Measurements from ENCODE around the gene PPP1R3F. TPM values are rescaled to one million over a fixed set of nuclear protein-coding genes. Genes with fewer than 3 reads are reported as not detected.

PPP1R3F gene
- total RNA-seq, 4 donors from 2014 or later: 4.8 to 13.3 (median 5.7) TPM

GRCh38 chrX:49258749-49259124 is 10.9 kb upstream of the PPP1R3F start:
- Histone ChIP-seq H3K4me1 (no peaks in the 10 kb centered on the region), H3K4me3 (no peak overlapping the region), H3K9me3 (no peaks in the 10 kb centered on the region), H3K36me3 (no peaks in the 10 kb centered on the region), H3K27ac (no peak overlapping the region), H3K27me3 (no peaks in the 10 kb centered on the region)
- DNase-seq (ENCODE audit: low spot score in 2 of 2): no peak
- WGBS: 89% methylated on average over 5 of the region's 5 CpGs
- TF ChIP-seq POLR2AphosphoS5 (IDR thresholded peaks at IDR 0.05): no peak
- TF ChIP-seq EP300 (IDR thresholded peaks at IDR 0.05): no peak
- TF ChIP-seq, protein P1, sequence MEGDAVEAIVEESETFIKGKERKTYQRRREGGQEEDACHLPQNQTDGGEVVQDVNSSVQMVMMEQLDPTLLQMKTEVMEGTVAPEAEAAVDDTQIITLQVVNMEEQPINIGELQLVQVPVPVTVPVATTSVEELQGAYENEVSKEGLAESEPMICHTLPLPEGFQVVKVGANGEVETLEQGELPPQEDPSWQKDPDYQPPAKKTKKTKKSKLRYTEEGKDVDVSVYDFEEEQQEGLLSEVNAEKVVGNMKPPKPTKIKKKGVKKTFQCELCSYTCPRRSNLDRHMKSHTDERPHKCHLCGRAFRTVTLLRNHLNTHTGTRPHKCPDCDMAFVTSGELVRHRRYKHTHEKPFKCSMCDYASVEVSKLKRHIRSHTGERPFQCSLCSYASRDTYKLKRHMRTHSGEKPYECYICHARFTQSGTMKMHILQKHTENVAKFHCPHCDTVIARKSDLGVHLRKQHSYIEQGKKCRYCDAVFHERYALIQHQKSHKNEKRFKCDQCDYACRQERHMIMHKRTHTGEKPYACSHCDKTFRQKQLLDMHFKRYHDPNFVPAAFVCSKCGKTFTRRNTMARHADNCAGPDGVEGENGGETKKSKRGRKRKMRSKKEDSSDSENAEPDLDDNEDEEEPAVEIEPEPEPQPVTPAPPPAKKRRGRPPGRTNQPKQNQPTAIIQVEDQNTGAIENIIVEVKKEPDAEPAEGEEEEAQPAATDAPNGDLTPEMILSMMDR (IDR thresholded peaks at IDR 0.05): no peak
- no peak for TF ChIP-seq POLR2A (IDR thresholded peaks at IDR 0.05)

GRCh38 chrX:49260221-49260985 is 9.2 kb upstream of the PPP1R3F start:
- no peak for DNase-seq (ENCODE audit: low spot score in 2 of 2)
- TF ChIP-seq POLR2AphosphoS5 (IDR thresholded peaks at IDR 0.05): no peak
- TF ChIP-seq EP300 (IDR thresholded peaks at IDR 0.05): no peak
- no peak for TF ChIP-seq POLR2A (IDR thresholded peaks at IDR 0.05)
- TF ChIP-seq, protein P1 (IDR thresholded peaks at IDR 0.05): no peak
- H3K27ac ChIP-seq: no peak overlapping the region
- H3K4me3 ChIP-seq: no peak overlapping the region
- no peaks in the 10 kb centered on the region for H3K4me1 ChIP-seq
- 80% methylated on average over 4 of the region's 17 CpGs for whole genome bisulfite sequencing
- H3K27me3 ChIP-seq: no peaks in the 10 kb centered on the region
- H3K9me3 ChIP-seq: no peaks in the 10 kb centered on the region
- no peaks in the 10 kb centered on the region for H3K36me3 ChIP-seq

DNA sequence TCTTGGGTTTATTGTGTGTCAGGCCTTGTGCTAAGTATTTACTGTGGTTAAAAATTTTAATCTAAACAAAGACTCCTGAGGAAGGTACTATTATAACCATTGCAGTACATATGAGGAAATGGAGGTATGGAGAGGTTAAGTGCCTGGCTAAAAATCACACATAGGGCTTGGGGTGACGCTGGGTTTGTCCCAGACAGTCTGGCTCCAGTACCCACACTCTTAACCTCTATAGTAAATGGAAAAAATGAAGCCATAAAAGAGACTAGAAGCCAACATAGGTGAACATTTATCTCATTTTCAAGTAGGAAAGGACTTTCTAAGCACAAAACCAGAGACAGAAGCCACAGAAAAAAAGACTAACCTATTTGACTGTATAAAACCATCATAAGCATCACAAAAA is 7.0 kb upstream of the PPP1R3F start:
- Histone ChIP-seq H3K36me3 (no peaks in the 10 kb centered on the region), H3K27me3 (no peaks in the 10 kb centered on the region), H3K9me3 (no peaks in the 10 kb centered on the region), H3K4me3 (no peak overlapping the region), H3K27ac (no peak overlapping the region), H3K4me1 (no peaks in the 10 kb centered on the region)
- WGBS: 55% methylated on average over 1 of the region's 1 CpG
- TF ChIP-seq, protein P1 (IDR thresholded peaks at IDR 0.05): no peak
- no peak for TF ChIP-seq POLR2AphosphoS5 (IDR thresholded peaks at IDR 0.05)
- TF ChIP-seq POLR2A (IDR thresholded peaks at IDR 0.05): no peak
- TF ChIP-seq EP300 (IDR thresholded peaks at IDR 0.05): no peak
- DNase-seq (ENCODE audit: low spot score in 2 of 2): no peak

GRCh38 chrX:49263631-49264030 is 6.0 kb upstream of the PPP1R3F start:
- DNase-seq (ENCODE audit: low spot score in 2 of 2): no peak
- WGBS: 82% methylated on average over 10 of the region's 10 CpGs
- no peaks in the 10 kb centered on the region for H3K27me3 ChIP-seq
- no peak overlapping the region for H3K4me3 ChIP-seq
- H3K9me3 ChIP-seq: no peaks in the 10 kb centered on the region
- no peaks in the 10 kb centered on the region for H3K36me3 ChIP-seq
- no peak overlapping the region for H3K27ac ChIP-seq
- TF ChIP-seq, protein P1 (IDR thresholded peaks at IDR 0.05): no peak
- no peak for TF ChIP-seq POLR2AphosphoS5 (IDR thresholded peaks at IDR 0.05)
- TF ChIP-seq POLR2A (IDR thresholded peaks at IDR 0.05): no peak
- no peak for TF ChIP-seq EP300 (IDR thresholded peaks at IDR 0.05)
- H3K4me1 ChIP-seq: no peaks in the 10 kb centered on the region

DNA sequence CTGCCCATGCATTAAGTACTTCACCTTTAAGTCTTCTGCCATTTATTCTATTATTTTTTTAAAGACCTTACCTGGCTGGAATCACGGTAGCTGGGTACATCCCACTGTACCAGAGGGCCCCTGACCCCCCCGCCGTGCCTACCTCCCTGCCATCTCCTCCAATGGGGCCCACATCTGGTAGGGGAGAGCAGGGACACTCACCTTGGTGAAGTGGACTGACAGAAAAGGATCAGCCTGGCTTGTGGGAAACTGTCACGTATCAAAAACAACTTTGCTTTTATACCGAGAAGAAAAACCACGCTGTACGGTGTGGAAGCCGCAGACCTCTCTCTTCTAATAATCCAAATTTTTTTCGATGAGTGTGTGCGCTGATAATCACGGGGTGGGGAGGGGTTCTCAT is 5.1 kb upstream of the PPP1R3F start, which contains the start of gene FOXP3:
FOXP3 (minus strand) TSS at position 251 of the 400 bp plus-strand sequence. CDS start 6,205 bp downstream, outside the sequence.
- no peaks in the 10 kb centered on the region for H3K4me1 ChIP-seq
- TF ChIP-seq, protein P1 (IDR thresholded peaks at IDR 0.05): no peak
- TF ChIP-seq EP300 (IDR thresholded peaks at IDR 0.05) (no peak), POLR2AphosphoS5 (IDR thresholded peaks at IDR 0.05) (no peak), POLR2A (IDR thresholded peaks at IDR 0.05) (no peak)
- no peak within 1 kb of the TSS for H3K27ac ChIP-seq
- H3K4me3 ChIP-seq: no peak within 1 kb of the TSS
- no peak for DNase-seq (ENCODE audit: low spot score in 2 of 2)
- no peaks in the 10 kb centered on the region for H3K36me3 ChIP-seq
- H3K9me3 ChIP-seq: no peaks in the 10 kb centered on the region
- no peaks in the 10 kb centered on the region for H3K27me3 ChIP-seq
- WGBS: 83% methylated on average over 11 of the region's 11 CpGs

Data from suprapubic skin (tissue), 4 donors.